ENCODE data around the gene TSPAN4.

Gene TSPAN4

DNA sequence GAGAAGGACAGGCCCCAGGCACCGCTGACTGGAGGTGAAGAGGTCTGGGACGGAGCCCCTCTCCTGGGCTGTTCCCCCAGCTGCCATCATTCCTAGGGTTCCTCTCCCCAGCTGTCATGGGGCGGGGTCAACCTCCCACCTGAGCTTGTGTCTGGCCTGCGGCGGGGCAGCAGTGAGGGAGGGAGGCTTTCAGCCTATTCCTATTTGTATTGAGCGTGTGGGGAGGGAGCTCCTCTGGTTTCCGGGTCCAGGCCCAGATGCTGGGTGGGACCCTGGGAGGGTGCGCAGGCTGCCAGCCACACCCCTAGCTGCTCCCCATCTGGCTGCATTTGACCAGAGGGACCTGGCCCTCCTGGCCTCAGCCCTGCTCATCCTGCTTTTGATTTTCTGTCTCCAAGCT lies 13.7 kb downstream of the TSPAN4 start:
- peak overlapping the region; percentile 17 for H3K9ac ChIP-seq (ENCODE audit: insufficient read length, low read depth)
- no peaks in the 10 kb centered on the region for H3K9me3 ChIP-seq (ENCODE audit: insufficient read depth, low read length)
- TF ChIP-seq ZNF274 (IDR thresholded peaks at IDR 0.05; ENCODE audit: low read depth, low read length), result no peak
- TF ChIP-seq YY1 (IDR thresholded peaks at IDR 0.05; ENCODE audit: insufficient read depth, insufficient read length), result no peak
- TF ChIP-seq SUZ12 (IDR thresholded peaks at IDR 0.05; ENCODE audit: extremely low read depth, insufficient read depth, insufficient read length), result no peak
- H3K4me3 ChIP-seq (ENCODE audit: insufficient read length, low read depth), result no peak overlapping the region
- peaks cover 33% of the 10 kb centered on the region for H3K36me3 ChIP-seq (ENCODE audit: insufficient read depth, insufficient read length, low read length)
- H3K4me1 ChIP-seq (ENCODE audit: insufficient read depth, insufficient read length), result peaks cover 59% of the 10 kb centered on the region
- DNase-seq (ENCODE audit: low read depth, low spot score), result no peak
- no peaks in the 10 kb centered on the region for H3K27me3 ChIP-seq (ENCODE audit: insufficient read depth, insufficient read length)

- Histone ChIP-seq H3K4me3 (ENCODE audit: insufficient read length, low read depth) (no peak overlapping the region), H3K9me3 (ENCODE audit: insufficient read depth, low read length) (no peaks in the 10 kb centered on the region), H3K27me3 (ENCODE audit: insufficient read depth, insufficient read length) (no peaks in the 10 kb centered on the region), H3K4me1 (ENCODE audit: insufficient read depth, insufficient read length) (peaks cover 59% of the 10 kb centered on the region), H3K9ac (ENCODE audit: insufficient read length, low read depth) (no peak overlapping the region), H3K36me3 (ENCODE audit: insufficient read depth, insufficient read length, low read length) (peaks cover 27% of the 10 kb centered on the region)
- no peak for DNase-seq (ENCODE audit: low read depth, low spot score)
- no peak for TF ChIP-seq SUZ12 (IDR thresholded peaks at IDR 0.05; ENCODE audit: extremely low read depth, insufficient read depth, insufficient read length)
- TF ChIP-seq YY1 (IDR thresholded peaks at IDR 0.05; ENCODE audit: insufficient read depth, insufficient read length), result no peak
- no peak for TF ChIP-seq ZNF274 (IDR thresholded peaks at IDR 0.05; ENCODE audit: low read depth, low read length)
Observed at GRCh38 chr11:858053-858761, 15.6 kb downstream of the TSPAN4 start.

DNA sequence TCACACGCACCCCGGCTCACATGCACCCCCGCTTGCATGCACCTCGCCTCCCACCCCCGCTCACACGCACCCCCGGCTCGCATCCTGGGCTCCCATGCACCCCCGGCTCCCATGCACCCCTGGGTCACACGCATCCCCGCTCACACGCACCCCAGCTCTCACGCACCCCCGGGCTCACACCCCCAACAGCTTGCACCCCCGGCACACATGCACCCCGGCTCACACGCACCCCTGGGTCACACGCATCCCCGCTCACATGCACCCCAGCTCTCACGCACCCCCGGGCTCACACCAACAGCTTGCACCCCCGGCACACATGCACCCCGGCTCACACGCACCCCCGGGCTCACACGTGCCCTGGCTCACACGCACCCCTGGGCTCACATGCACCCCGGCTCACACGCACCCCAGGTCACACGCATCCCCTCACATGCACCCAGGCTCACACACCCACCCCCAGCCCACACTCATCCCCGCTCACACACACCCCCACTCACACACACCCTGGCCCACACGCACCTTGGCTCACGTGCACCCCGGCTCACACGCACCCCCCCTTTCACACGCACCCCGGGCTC lies 16.2 kb downstream of the TSPAN4 start:
- H3K4me1 ChIP-seq (ENCODE audit: insufficient read depth, insufficient read length), result peaks cover 64% of the 10 kb centered on the region
- H3K27me3 ChIP-seq (ENCODE audit: insufficient read depth, insufficient read length), result no peaks in the 10 kb centered on the region
- H3K9me3 ChIP-seq (ENCODE audit: insufficient read depth, low read length), result no peaks in the 10 kb centered on the region
- TF ChIP-seq SUZ12 (IDR thresholded peaks at IDR 0.05; ENCODE audit: extremely low read depth, insufficient read depth, insufficient read length) (no peak), YY1 (IDR thresholded peaks at IDR 0.05; ENCODE audit: insufficient read depth, insufficient read length) (no peak), ZNF274 (IDR thresholded peaks at IDR 0.05; ENCODE audit: low read depth, low read length) (no peak)
- no peak for DNase-seq (ENCODE audit: low read depth, low spot score)
- H3K36me3 ChIP-seq (ENCODE audit: insufficient read depth, insufficient read length, low read length), result peaks cover 28% of the 10 kb centered on the region
- H3K9ac ChIP-seq (ENCODE audit: insufficient read length, low read depth), result no peak overlapping the region
- H3K4me3 ChIP-seq (ENCODE audit: insufficient read length, low read depth), result no peak overlapping the region

GRCh38 chr11:859394-860131 lies 16.9 kb downstream of the TSPAN4 start:
- peaks cover 28% of the 10 kb centered on the region for H3K36me3 ChIP-seq (ENCODE audit: insufficient read depth, insufficient read length, low read length)
- H3K9me3 ChIP-seq (ENCODE audit: insufficient read depth, low read length), result no peaks in the 10 kb centered on the region
- H3K27me3 ChIP-seq (ENCODE audit: insufficient read depth, insufficient read length), result no peaks in the 10 kb centered on the region
- H3K4me1 ChIP-seq (ENCODE audit: insufficient read depth, insufficient read length), result peaks cover 66% of the 10 kb centered on the region
- peak overlapping the region; percentile 76 for H3K9ac ChIP-seq (ENCODE audit: insufficient read length, low read depth)
- no peak overlapping the region for H3K4me3 ChIP-seq (ENCODE audit: insufficient read length, low read depth)
- TF ChIP-seq ZNF274 (IDR thresholded peaks at IDR 0.05; ENCODE audit: low read depth, low read length), result no peak
- TF ChIP-seq SUZ12 (IDR thresholded peaks at IDR 0.05; ENCODE audit: extremely low read depth, insufficient read depth, insufficient read length), result no peak
- TF ChIP-seq YY1 (IDR thresholded peaks at IDR 0.05; ENCODE audit: insufficient read depth, insufficient read length), result no peak
- DNase-seq (ENCODE audit: low read depth, low spot score), result no peak

DNA sequence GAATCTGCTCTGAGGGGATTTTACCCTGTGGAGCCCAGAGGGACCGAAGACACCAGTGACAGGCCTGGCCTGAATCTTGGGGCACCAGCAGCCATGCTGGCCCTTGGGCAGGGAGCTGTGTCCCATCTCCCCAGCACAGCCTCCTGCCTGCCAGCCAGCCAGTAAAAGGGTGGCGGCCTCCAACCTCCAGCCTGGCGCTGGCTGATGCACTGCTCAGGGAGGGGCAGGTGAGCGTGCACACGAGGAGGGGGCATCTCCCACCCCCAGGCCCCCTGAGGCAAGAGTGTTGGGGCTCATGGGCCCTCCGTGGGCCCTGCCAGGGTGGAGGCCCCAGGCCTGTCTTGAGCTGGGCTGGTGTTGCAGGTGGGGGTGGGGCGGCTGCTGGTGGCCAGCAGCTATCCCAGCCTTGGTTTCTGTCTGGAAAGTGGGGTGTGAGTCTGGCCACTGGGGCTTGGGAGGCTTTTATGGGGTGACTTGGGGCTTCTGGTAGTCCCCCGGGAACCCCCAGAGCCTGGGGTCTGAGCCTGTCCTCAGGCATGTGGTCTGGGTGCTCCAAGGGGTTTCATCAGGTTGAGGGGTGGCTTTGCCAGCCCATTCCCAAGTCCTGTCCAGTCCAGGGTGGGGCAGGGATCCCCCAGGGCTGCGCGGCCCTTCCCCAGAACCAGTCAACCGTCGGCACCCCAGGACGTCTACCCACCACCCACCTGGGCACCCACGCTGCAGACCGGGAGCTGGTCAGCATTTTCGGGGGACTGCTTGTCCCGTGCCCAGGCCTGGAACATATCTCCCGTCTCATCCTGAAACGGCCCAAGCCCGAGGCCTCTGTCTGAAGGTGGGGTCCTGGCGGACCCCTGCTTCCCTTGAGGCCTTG lies 17.8 kb downstream of the TSPAN4 start:
- Histone ChIP-seq H3K36me3 (ENCODE audit: insufficient read depth, insufficient read length, low read length) (peaks cover 28% of the 10 kb centered on the region), H3K9ac (ENCODE audit: insufficient read length, low read depth) (peak overlapping the region; percentile 76), H3K27me3 (ENCODE audit: insufficient read depth, insufficient read length) (no peaks in the 10 kb centered on the region), H3K4me1 (ENCODE audit: insufficient read depth, insufficient read length) (peaks cover 63% of the 10 kb centered on the region), H3K4me3 (ENCODE audit: insufficient read length, low read depth) (no peak overlapping the region), H3K9me3 (ENCODE audit: insufficient read depth, low read length) (no peaks in the 10 kb centered on the region)
- no peak for DNase-seq (ENCODE audit: low read depth, low spot score)
- no peak for TF ChIP-seq SUZ12 (IDR thresholded peaks at IDR 0.05; ENCODE audit: extremely low read depth, insufficient read depth, insufficient read length)
- TF ChIP-seq YY1 (IDR thresholded peaks at IDR 0.05; ENCODE audit: insufficient read depth, insufficient read length), result no peak
- no peak for TF ChIP-seq ZNF274 (IDR thresholded peaks at IDR 0.05; ENCODE audit: low read depth, low read length)

DNA sequence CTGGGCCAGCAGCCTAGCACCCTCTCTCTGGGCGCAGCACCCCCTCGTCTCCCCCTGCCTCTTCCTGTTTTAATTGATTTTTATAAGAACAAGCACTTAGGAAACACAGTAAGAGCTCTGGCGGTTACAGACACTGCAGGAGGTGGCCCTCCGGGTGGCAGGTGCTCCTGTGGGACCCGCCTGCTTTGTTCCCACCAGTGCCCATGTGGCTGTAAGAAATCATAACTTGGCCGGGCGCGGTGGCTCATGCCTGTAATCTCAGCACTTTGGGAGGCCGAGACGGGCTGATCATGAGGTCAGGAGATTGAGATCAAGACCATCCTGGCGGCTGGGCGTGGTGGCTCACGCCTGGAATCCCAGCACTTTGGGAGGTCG lies 18.4 kb downstream of the TSPAN4 start:
- Histone ChIP-seq H3K9ac (ENCODE audit: insufficient read length, low read depth) (no peak overlapping the region), H3K4me1 (ENCODE audit: insufficient read depth, insufficient read length) (peaks cover 60% of the 10 kb centered on the region), H3K9me3 (ENCODE audit: insufficient read depth, low read length) (no peaks in the 10 kb centered on the region), H3K27me3 (ENCODE audit: insufficient read depth, insufficient read length) (no peaks in the 10 kb centered on the region), H3K4me3 (ENCODE audit: insufficient read length, low read depth) (no peak overlapping the region), H3K36me3 (ENCODE audit: insufficient read depth, insufficient read length, low read length) (peaks cover 28% of the 10 kb centered on the region)
- TF ChIP-seq YY1 (IDR thresholded peaks at IDR 0.05; ENCODE audit: insufficient read depth, insufficient read length) (no peak), ZNF274 (IDR thresholded peaks at IDR 0.05; ENCODE audit: low read depth, low read length) (no peak), SUZ12 (IDR thresholded peaks at IDR 0.05; ENCODE audit: extremely low read depth, insufficient read depth, insufficient read length) (no peak)
- no peak for DNase-seq (ENCODE audit: low read depth, low spot score)

Data from NT2/D1 (cell line).